Testis (tissue), 2 donors: Measurements from ENCODE around the gene TERT.

Source experiments
- CTCF ChIP-seq, 3 experiments: fragments of 450-650 bp in 2 of 3; fragments of 200-600 bp in 1 of 3; sonication (generic) in 1 of 3; IDR thresholded peaks; one replicate each; pipeline ENCODE4 v1.5.1; 2016 to 2019; ENCODE audit warnings: antibody characterized with exemption in 3 of 3, mild to moderate bottlenecking in 2 of 3, moderate library complexity in 1 of 3
- POLR2A ChIP-seq: fragments of 450-650 bp; IDR thresholded peaks from one replicate; pipeline ENCODE4 v1.6.1; 2017; ENCODE audit warnings: antibody characterized with exemption, mild to moderate bottlenecking, moderate library complexity

- TF ChIP-seq CTCF (IDR thresholded peaks at IDR 0.05) (no peak), POLR2A (no peak)
Measured at GRCh38 chr5:1343931-1344901, 49.3 kb upstream of the TERT start.
